GM12878 (cell line): ENCODE measurements around the gene CAMK2B. TPM values are rescaled to one million over a fixed set of nuclear protein-coding genes. Genes with fewer than 3 reads are reported as not detected.

Experiments used
- ATAC-seq: fragments of 200-7000 bp; cut with Tn5 transposase; 3 replicates; pipeline ENCODE4 v1.9.1; 2020; ENCODE audit warnings: mild to moderate bottlenecking, moderate library complexity
- BruUV-seq: library from RNA; stranded (reverse); fragments of 400-500 nt; replicated peaks from 2 replicates; lab custom pipeline; 2021; lab: Mats Ljungman, UMichigan
- CTCF ChIA-PET: fragments of 300-600 bp; sonication (Branson Sonifier 250); formaldehyde crosslinking; extraction: SDS; loops from one replicate; lab custom pipeline; 2021; ENCODE audit warnings: inconsistent platforms; lab: Yijun Ruan, JAX
- POLR2A ChIA-PET: fragments of 350-600 bp; formaldehyde crosslinking; extraction: SDS; loops from one replicate; lab custom pipeline; 2021; ENCODE audit warnings: inconsistent platforms; lab: Charles Lee
- RAD21 ChIA-PET: fragments of 300-600 bp; sonication (Branson Sonifier 250); formaldehyde crosslinking; loops from one replicate; lab custom pipeline; 2023; ENCODE audit warnings: antibody characterized with exemption; ENCODE audit not compliant: unreplicated experiment; lab: Charles Lee
- SMC1A ChIA-PET: fragments of 300-600 bp; sonication (Branson Sonifier 250); formaldehyde crosslinking; loops from one replicate; lab custom pipeline; 2023; ENCODE audit not compliant: unreplicated experiment, uncharacterized antibody; lab: Charles Lee
- DNase-seq: peaks from one replicate; pipeline ENCODE4 v3.0.0-alpha.2; 2011; ENCODE audit warnings: low read depth, low spot score
- FAIRE-seq: peaks from 3 replicates; lab custom pipeline; 2011; peaks lifted over from hg19 to GRCh38; lab: Jason Lieb, UNC
- H2AFZ ChIP-seq: 2 replicates; pipeline ENCODE4 v1.6.0; 2011; ENCODE audit warnings: low read depth, low read length, control low read depth; ENCODE audit not compliant: control insufficient read depth
- H3K27ac ChIP-seq: 2 replicates; pipeline ENCODE4 v1.5.1; 2011; ENCODE audit warnings: control low read depth; ENCODE audit not compliant: control insufficient read depth, insufficient read depth
- H3K27me3 ChIP-seq, 2 experiments: replicated peaks in 1 of 2; 2 replicates each; pipeline versions ENCODE4 v1.6.0 to v1.6.1; 2011; ENCODE audit warnings: low read length in 1 of 2; ENCODE audit not compliant: control insufficient read depth in 2 of 2, insufficient read depth in 2 of 2
- H3K36me3 ChIP-seq, 2 experiments: 2 replicates each; pipeline ENCODE4 v1.5.1; 2011; ENCODE audit warnings: low read length in 1 of 2; ENCODE audit not compliant: control insufficient read depth in 2 of 2, insufficient read depth in 2 of 2
- H3K4me1 ChIP-seq: 2 replicates; pipeline ENCODE4 v1.6.1; 2011; ENCODE audit warnings: mild to moderate bottlenecking, low read length, moderate library complexity, mixed read lengths; ENCODE audit not compliant: control insufficient read depth, insufficient read depth
- H3K4me2 ChIP-seq: 2 replicates; pipeline ENCODE4 v1.6.0; 2011; ENCODE audit warnings: control low read depth; ENCODE audit not compliant: control insufficient read depth, insufficient read depth
- H3K4me3 ChIP-seq: fragments of 200-600 bp; sonication (generic); 2 replicates; pipeline ENCODE4 v1.5.1; 2016
- H3K79me2 ChIP-seq: 2 replicates; pipeline ENCODE4 v1.6.0; 2011; ENCODE audit warnings: low read length; ENCODE audit not compliant: control insufficient read depth, insufficient read depth
- H3K9ac ChIP-seq: 2 replicates; pipeline ENCODE4 v1.8.0; 2011; ENCODE audit warnings: low read length, control low read depth, mixed read lengths; ENCODE audit not compliant: control insufficient read depth, insufficient read depth
- H3K9me3 ChIP-seq: replicated peaks from 3 replicates; pipeline ENCODE4 v1.5.1; 2011; ENCODE audit warnings: mild to moderate bottlenecking, low read length; ENCODE audit not compliant: control insufficient read depth, insufficient read depth
- H4K20me1 ChIP-seq: 2 replicates; pipeline ENCODE4 v1.6.0; 2011; ENCODE audit not compliant: control insufficient read depth, insufficient read depth
- NR2F1 ChIP-seq: fragments of 450-650 bp; conservative IDR thresholded peaks from 2 replicates; pipeline ENCODE4 v1.6.1; 2017; ENCODE audit warnings: mild to moderate bottlenecking
- WGBS: methylation state at CpG from one replicate; pipeline ENCODE4 v1.1.6; 2016; ENCODE audit warnings: low lambda C conversion rate; ENCODE audit not compliant: insufficient replicate concordance, insufficient coverage; ENCODE audit errors: missing lambda C conversion rate; 5-methylcytosine and 5-hydroxymethylcytosine counted together
- in situ Hi-C: fragments of 300-500 bp; cut with MboI; formaldehyde crosslinking; loops from 9 replicates; pipeline ENCODE4 v1.14.3; 2018; ENCODE audit warnings: mixed read lengths
- intact Hi-C: fragments of 100-400 bp; cut with micrococcal nuclease; formaldehyde crosslinking; loops from one replicate; pipeline ENCODE4 v1.14.2; 2022; ENCODE audit not compliant: unreplicated experiment
- polyA plus RNA-seq, 11 experiments: library from polyadenylated mRNA; depleted of rRNA in 4 of 11; unstranded in 6 of 11; stranded (reverse) in 5 of 11; fragments of >200 nt; fragmentation: Nextera tagmentation in 4 of 11; fragmentation: Illumina TruSeq in 1 of 11; extraction: Ambion mirVana in 4 of 11; extraction: Trizol in 1 of 11; gene quantifications; 1 replicate in 1 of 11; 2 replicates in 10 of 11; pipeline versions ENCODE4 v1.2.1 to v1.2.3, GENCODE V29; 2011 to 2016; ENCODE audit warnings: inconsistent platforms in 2 of 11, missing spikeins in 2 of 11, low read depth in 1 of 11
- total RNA-seq, 4 experiments: library from RNA; depleted of rRNA in 3 of 4; stranded (reverse); fragments of >200 nt in 3 of 4; fragmentation: Illumina TruSeq in 1 of 4; extraction: Trizol in 1 of 4; gene quantifications; 2 replicates each; pipeline versions ENCODE4 v1.2.1 to v1.2.3, GENCODE V29; 2013 to 2021
- TF ChIP-seq, protein P1 (sequence below): fragments of 450-650 bp; formaldehyde crosslinking; IDR thresholded peaks from 2 replicates; pipeline ENCODE4 v1.4.0; 2022; ENCODE audit warnings: mild to moderate bottlenecking, moderate library complexity
- TF ChIP-seq, protein P2 (sequence below): IDR thresholded peaks from 2 replicates; pipeline ENCODE4 v1.6.1; 2012; ENCODE audit warnings: mild to moderate bottlenecking, low read depth, low read length
- TF ChIP-seq, protein P3 (sequence below): fragments of 450-650 bp; IDR thresholded peaks from 2 replicates; pipeline ENCODE4 v1.6.1; 2017; ENCODE audit warnings: mild to moderate bottlenecking
- TF ChIP-seq, protein P4 (sequence below): fragments of 450-650 bp; IDR thresholded peaks from 2 replicates; pipeline ENCODE4 v1.6.1; 2017; ENCODE audit warnings: borderline replicate concordance
- TF ChIP-seq, protein P5 (sequence below): IDR thresholded peaks from 2 replicates; pipeline ENCODE4 v1.6.1; 2012; ENCODE audit warnings: low read depth, low read length, improper control_type of control experiment
- TF ChIP-seq, protein P6 (sequence below): IDR thresholded peaks from 2 replicates; pipeline ENCODE4 v1.6.1; 2012; ENCODE audit warnings: low read depth, low read length, improper control_type of control experiment

The CAMK2B gene
- total and polyA plus RNA-seq, 10 of the 15 experiments (the other 5 are each of a cell fraction or from before 2014, with no cell fraction given), result 0.06 to 0.23 (median 0.11) TPM; not detected in 5

DNA sequence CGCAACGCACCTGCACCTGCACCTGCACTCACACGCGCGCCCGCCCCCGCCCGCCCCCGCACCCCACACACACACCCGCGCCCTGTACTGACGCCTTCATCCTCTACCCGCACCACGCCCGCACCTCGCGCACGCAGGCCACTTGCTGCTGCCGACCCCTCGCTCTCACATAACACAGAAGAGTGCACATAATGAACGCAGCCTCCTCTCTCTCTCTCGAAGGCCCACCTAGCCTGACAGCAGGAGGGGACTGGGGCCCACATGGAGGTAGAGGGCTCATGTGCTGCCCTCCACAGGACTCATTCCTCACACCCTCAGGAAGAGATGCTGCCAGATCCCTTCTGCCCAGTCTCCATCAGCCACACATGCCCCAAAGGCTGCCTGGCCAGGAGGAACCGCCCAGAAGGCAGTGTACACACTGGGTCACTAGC is 432 bp upstream of the CAMK2B start (continued):
- TF ChIP-seq, protein P1, sequence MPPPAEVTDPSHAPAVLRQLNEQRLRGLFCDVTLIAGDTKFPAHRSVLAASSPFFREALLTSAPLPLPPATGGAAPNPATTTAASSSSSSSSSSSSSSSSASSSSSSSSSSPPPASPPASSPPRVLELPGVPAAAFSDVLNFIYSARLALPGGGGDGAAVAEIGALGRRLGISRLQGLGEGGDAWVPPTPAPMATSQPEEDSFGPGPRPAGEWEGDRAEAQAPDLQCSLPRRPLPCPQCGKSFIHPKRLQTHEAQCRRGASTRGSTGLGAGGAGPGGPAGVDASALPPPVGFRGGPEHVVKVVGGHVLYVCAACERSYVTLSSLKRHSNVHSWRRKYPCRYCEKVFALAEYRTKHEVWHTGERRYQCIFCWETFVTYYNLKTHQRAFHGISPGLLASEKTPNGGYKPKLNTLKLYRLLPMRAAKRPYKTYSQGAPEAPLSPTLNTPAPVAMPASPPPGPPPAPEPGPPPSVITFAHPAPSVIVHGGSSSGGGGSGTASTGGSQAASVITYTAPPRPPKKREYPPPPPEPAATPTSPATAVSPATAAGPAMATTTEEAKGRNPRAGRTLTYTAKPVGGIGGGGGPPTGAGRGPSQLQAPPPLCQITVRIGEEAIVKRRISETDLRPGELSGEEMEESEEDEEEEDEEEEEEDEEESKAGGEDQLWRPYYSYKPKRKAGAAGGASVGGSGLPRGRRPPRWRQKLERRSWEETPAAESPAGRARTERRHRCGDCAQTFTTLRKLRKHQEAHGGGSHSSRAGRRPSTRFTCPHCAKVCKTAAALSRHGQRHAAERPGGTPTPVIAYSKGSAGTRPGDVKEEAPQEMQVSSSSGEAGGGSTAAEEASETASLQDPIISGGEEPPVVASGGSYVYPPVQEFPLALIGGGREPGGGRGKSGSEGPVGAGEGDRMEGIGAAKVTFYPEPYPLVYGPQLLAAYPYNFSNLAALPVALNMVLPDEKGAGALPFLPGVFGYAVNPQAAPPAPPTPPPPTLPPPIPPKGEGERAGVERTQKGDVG (CRISPR knock-in tag), result no peak
- TF ChIP-seq, protein P2, sequence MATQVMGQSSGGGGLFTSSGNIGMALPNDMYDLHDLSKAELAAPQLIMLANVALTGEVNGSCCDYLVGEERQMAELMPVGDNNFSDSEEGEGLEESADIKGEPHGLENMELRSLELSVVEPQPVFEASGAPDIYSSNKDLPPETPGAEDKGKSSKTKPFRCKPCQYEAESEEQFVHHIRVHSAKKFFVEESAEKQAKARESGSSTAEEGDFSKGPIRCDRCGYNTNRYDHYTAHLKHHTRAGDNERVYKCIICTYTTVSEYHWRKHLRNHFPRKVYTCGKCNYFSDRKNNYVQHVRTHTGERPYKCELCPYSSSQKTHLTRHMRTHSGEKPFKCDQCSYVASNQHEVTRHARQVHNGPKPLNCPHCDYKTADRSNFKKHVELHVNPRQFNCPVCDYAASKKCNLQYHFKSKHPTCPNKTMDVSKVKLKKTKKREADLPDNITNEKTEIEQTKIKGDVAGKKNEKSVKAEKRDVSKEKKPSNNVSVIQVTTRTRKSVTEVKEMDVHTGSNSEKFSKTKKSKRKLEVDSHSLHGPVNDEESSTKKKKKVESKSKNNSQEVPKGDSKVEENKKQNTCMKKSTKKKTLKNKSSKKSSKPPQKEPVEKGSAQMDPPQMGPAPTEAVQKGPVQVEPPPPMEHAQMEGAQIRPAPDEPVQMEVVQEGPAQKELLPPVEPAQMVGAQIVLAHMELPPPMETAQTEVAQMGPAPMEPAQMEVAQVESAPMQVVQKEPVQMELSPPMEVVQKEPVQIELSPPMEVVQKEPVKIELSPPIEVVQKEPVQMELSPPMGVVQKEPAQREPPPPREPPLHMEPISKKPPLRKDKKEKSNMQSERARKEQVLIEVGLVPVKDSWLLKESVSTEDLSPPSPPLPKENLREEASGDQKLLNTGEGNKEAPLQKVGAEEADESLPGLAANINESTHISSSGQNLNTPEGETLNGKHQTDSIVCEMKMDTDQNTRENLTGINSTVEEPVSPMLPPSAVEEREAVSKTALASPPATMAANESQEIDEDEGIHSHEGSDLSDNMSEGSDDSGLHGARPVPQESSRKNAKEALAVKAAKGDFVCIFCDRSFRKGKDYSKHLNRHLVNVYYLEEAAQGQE, result no peak

DNA sequence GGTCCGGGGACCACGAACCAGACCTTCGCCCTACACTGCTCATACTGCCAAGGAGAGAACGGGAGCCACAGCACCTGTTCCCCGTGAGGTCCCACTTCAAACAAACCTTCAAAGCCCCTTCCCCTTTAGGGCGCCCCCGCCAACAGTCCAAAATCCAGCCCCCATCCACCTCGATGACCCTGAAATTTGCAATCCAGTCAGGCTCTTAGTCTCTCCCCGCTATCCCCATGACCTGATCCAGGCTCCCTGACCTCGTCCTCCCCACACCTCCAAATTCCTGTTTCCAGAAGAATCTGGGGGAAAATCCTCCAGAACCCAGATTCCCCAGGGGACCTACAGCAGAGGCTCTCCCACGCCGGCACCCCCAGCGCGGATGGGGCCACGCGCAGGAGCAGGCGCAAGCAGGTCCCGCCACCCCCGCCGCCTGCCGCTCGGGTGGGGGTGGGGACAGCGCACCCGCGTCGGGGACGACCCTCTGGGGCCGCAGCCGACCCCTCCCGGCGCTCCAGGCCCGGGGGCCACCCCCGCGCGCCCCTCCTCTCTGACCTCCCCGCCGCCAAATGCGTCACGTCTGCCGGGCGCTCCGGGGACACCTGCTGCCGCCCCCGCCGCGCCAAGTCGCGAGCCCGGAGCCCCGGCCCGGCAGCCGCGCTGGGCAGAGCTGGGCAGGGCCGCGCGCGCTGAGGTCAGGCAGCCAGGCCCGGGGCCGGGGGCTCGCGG is 753 bp downstream of the CAMK2B start:
- H3K79me2 ChIP-seq, result no peaks in the 10 kb centered on the region
- H3K4me2 ChIP-seq, result no peak overlapping the region
- H4K20me1 ChIP-seq, result no peaks in the 10 kb centered on the region
- FAIRE-seq (no peak), ATAC-seq (no peak), DNase-seq (no peak)
- ChIA-PET CTCF (no interaction called here), RAD21 (no interaction called here), SMC1A (no interaction called here), POLR2A (no interaction called here)
- H2AFZ ChIP-seq, result no peak overlapping the region
- H3K4me1 ChIP-seq, result no peaks in the 10 kb centered on the region
- in situ Hi-C loops, result no loop called here
- no TSS peak for BruUV-seq
- H3K9ac ChIP-seq, result no peak overlapping the region
- H3K9me3 ChIP-seq, result no peaks in the 10 kb centered on the region
- WGBS, result 2% methylated on average over 31 of the region's 61 CpGs
- no peak overlapping the region for H3K27ac ChIP-seq
- H3K27me3 ChIP-seq, result peaks cover 3 to 7% of the 10 kb centered on the region in 2 experiments; a peak in 3 of 4 replicates
- intact Hi-C loops, result no loop called here
- H3K36me3 ChIP-seq, result no peaks in the 10 kb centered on the region
- H3K4me3 ChIP-seq, result no peak overlapping the region
- TF ChIP-seq NR2F1, result no peak
- TF ChIP-seq, protein P3, sequence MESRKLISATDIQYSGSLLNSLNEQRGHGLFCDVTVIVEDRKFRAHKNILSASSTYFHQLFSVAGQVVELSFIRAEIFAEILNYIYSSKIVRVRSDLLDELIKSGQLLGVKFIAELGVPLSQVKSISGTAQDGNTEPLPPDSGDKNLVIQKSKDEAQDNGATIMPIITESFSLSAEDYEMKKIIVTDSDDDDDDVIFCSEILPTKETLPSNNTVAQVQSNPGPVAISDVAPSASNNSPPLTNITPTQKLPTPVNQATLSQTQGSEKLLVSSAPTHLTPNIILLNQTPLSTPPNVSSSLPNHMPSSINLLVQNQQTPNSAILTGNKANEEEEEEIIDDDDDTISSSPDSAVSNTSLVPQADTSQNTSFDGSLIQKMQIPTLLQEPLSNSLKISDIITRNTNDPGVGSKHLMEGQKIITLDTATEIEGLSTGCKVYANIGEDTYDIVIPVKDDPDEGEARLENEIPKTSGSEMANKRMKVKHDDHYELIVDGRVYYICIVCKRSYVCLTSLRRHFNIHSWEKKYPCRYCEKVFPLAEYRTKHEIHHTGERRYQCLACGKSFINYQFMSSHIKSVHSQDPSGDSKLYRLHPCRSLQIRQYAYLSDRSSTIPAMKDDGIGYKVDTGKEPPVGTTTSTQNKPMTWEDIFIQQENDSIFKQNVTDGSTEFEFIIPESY, result no peak
- TF ChIP-seq, protein P4, sequence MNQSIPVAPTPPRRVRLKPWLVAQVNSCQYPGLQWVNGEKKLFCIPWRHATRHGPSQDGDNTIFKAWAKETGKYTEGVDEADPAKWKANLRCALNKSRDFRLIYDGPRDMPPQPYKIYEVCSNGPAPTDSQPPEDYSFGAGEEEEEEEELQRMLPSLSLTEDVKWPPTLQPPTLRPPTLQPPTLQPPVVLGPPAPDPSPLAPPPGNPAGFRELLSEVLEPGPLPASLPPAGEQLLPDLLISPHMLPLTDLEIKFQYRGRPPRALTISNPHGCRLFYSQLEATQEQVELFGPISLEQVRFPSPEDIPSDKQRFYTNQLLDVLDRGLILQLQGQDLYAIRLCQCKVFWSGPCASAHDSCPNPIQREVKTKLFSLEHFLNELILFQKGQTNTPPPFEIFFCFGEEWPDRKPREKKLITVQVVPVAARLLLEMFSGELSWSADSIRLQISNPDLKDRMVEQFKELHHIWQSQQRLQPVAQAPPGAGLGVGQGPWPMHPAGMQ, result no peak
- TF ChIP-seq, protein P5, sequence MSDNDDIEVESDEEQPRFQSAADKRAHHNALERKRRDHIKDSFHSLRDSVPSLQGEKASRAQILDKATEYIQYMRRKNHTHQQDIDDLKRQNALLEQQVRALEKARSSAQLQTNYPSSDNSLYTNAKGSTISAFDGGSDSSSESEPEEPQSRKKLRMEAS, result no peak
- TF ChIP-seq, protein P6, sequence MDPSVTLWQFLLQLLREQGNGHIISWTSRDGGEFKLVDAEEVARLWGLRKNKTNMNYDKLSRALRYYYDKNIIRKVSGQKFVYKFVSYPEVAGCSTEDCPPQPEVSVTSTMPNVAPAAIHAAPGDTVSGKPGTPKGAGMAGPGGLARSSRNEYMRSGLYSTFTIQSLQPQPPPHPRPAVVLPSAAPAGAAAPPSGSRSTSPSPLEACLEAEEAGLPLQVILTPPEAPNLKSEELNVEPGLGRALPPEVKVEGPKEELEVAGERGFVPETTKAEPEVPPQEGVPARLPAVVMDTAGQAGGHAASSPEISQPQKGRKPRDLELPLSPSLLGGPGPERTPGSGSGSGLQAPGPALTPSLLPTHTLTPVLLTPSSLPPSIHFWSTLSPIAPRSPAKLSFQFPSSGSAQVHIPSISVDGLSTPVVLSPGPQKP, result no peak
